GM18505 (cell line): ENCODE results near the gene HSPBP1.
"Not testable (repeated sequence)": the region's sequence is repeated elsewhere in the genome, so short reads cannot be mapped to it uniquely, and the experiment has no call there.

Source experiments
- ATAC-seq: cut with Tn5 transposase; IDR thresholded peaks from one replicate; pipeline ENCODE4 v1.9.1; 2021; ENCODE audit not compliant: unreplicated experiment
- POLR2A ChIP-seq: IDR thresholded peaks from 4 replicates; pipeline ENCODE4 v1.6.1; 2011; ENCODE audit warnings: borderline replicate concordance; ENCODE audit not compliant: insufficient read depth, insufficient read length; ENCODE audit errors: extremely low read depth

HSPBP1 gene

DNA sequence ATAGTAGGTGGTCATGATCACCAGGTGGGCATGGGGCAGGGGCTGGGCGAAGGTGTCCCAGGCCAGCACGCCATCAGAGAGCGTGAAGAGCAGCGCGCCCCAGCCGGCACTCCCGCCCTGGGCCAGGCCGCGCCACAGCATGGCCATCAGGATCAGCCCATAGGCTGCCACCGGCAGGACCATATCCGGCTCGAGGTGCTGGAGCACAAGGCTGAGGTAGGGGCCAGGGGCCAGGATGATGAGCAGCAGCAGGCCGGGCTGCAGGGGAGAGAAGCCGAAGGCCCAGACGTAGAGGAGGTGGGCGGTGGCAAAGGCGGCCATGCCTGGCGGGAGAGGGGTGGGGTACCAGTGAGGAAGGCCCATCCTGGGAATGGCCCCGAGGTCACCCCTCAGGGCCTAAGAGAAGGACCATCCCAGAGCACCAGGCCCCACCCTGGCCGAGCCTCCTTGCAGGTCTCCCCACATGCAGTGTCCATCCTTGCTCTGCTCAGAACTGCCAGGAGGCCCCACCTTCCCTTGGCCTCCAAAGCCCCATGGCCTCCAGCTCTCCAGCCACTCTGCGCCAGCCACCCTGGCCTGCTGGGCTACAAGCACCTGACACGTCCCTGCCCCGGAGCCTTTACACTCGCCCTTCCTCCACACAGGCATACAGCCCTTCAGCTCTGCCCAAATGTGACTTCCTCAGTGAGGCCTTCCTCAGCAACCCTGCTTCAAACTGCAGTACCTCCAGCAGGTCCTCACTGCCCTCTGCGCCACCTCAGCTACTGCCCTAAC, 52.5 kb downstream of the HSPBP1 start:
- TF ChIP-seq POLR2A, result no peak

GRCh38 chr19:55226788-55227187, 53.1 kb downstream of the HSPBP1 start:
- no peak for ATAC-seq
- no peak for TF ChIP-seq POLR2A

More for the DNA sequence above, 52.5 kb downstream of the HSPBP1 start:
- ATAC-seq, result no peak

GRCh38 chr19:55226273-55226672, 53.6 kb downstream of the HSPBP1 start:
- no peak for ATAC-seq
- no peak for TF ChIP-seq POLR2A

GRCh38 chr19:55225415-55225958, 54.4 kb downstream of the HSPBP1 start:
- ATAC-seq, result no peak

DNA sequence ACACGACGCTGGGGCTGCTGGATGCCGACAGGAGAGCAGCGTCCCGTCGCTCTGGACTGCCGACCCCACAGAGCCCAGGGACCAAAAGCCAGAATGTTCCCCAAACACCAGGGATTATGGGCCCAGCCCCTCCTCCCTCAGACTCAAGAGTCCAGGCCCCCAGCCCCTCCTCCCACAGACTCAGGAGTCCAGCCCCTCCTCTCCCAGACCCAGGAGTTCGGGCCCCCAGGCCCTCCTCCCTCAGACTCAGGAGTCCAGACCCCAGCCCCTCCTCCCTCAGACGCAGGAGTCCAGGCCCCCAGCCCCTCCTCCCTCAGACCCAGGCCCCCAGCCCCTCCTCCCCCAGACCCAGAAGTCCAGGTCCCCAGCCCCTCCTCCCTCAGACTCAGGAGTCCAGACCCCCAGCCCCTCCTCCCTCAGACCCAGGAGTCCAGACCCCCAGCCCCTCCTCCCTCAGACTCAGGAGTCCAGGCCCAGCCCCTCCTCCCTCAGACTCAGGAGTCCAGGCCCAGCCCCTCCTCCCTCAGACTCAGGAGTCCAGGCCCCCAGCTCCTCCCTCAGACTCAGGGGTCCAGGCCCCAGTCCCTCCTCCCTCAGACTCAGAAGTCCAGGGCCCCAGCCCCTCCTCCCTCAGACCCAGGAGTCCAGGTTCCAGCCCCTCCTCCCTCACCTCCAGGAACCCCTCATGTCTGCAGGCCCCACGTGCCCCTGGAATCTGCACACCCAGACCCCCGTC, 55.1 kb downstream of the HSPBP1 start:
- ATAC-seq, result not testable (repeated sequence)

More at GRCh38 chr19:55225415-55225958, 54.4 kb downstream of the HSPBP1 start:
- no peak for TF ChIP-seq POLR2A

GRCh38 chr19:55224038-55224665, 55.8 kb downstream of the HSPBP1 start:
- ATAC-seq, result no peak
- no peak for TF ChIP-seq POLR2A

DNA sequence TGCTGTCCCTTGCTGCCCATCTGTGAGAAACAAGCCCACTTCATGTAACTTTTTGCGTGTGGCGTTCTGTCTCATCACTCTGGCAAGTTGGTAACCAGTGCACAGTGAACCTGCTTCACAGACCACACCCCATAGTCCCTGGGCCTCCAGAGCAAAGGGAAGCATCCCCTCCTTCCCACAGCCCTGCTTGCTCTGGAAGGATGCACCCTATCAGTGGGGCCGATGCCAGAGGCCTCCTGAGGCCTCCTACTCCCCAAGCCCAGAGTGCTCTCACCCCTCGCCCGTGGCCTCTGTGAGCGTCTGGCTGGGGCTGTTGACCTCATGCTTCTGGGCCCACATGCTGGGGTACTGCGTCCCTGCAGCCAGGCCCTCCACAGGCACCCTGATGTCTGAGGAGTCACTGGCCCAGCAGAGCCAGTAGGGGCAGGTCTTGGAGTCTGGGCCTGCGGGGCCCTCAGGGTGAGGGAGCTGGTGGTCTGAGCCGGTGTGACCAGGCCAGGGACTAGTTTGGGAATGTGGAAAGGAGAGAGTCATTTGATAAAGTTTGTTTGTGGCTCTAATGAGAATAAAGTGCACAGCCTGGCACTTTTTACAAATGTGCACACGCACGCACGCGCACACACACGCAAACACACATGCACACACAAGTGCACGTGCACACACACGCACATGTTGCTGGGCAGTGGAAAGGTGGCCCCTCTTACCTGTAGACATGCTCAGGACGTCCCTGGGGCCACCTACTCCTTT, 56.4 kb downstream of the HSPBP1 start:
- ATAC-seq, result no peak
- TF ChIP-seq POLR2A, result no peak

DNA sequence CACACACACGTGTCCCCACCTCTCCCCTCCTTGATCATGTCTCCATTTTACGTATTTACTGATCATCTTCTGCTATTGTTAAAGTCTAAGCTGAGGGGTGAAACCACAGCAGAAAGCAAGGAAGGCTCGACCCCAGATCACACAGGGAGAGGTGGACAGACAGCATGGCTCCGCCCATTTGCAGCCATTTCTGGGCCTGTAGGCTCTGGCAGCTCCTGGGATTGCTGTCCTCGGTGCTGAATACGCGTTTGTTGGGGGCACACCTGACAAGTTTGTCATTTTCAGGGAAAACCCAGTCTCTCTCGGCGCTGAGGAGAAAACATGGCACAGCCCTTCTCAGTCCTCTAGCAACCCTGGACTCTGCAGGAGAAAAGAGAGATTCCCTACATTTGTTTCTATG, 59.4 kb downstream of the HSPBP1 start:
- no peak for ATAC-seq
- TF ChIP-seq POLR2A, result no peak

GRCh38 chr19:55216461-55217198, 63.3 kb downstream of the HSPBP1 start:
- no peak for TF ChIP-seq POLR2A

GRCh38 chr19:55213547-55213946, 66.4 kb downstream of the HSPBP1 start:
- TF ChIP-seq POLR2A, result no peak
- ATAC-seq, result no peak

More at GRCh38 chr19:55216461-55217198, 63.3 kb downstream of the HSPBP1 start:
- no peak for ATAC-seq

DNA sequence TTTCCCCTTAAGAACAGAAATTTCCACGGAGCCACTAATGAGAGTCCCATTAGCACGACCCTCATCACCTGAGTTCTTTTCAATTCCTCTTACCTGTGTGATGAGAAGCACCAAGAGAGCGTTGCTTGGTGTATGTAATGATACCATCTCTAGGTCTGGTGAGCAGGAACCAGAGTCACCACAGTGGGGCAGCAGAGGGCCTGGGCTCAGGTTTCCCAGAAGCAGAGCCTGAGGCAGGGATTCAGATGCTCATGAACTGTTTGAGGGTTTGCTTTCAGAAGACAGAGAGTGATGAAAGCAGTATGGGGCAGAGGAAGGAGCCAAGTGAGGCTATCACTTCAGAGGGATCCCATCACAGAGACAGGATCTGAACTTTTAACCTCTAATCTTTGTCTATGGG, 67.5 kb downstream of the HSPBP1 start:
- no peak for TF ChIP-seq POLR2A
- ATAC-seq, result no peak
